ENCODE data around the gene AKR1E2. TPM values are rescaled to one million over a fixed set of nuclear protein-coding genes. Genes with fewer than 3 reads are reported as not detected.
A peak's percentile ranks its signal among the peaks of the same experiment; 100 is the strongest.

AKR1E2 gene
- polyA plus RNA-seq, 3 donors, result 0.45 to 0.74 (median 0.67) TPM

- H3K27me3 Mint-ChIP-seq (ENCODE audit: low read depth in 3 of 3), result peaks cover 0 to 3% (median 0%) of the 10 kb centered on the region in 3 donors
- H3K36me3 Mint-ChIP-seq, result peaks cover 7% of the 10 kb centered on the region in 2 donors
- TF ChIP-seq CTCF (IDR thresholded peaks at IDR 0.05), result no peak
- intact Hi-C loops (cut with micrococcal nuclease), result loop anchor here (2.0 to 10.0 kb wide), 6 partner anchors 27 to 777 kb away; no protein-coding TSS in a partner anchor
- Histone ChIP-seq H4K20me1 (ENCODE audit: insufficient read depth, low read length) (no peaks in the 10 kb centered on the region), H3K4me1 (ENCODE audit: control insufficient read depth in 1 of 2, insufficient read depth in 2 of 2, low read length in 2 of 2) (peaks cover 11 to 27% of the 10 kb centered on the region in 2 donors), H3K9me3 (replicated peaks in 1 of 2; ENCODE audit: control insufficient read depth in 1 of 2, insufficient read depth in 1 of 2, low read length in 2 of 2) (no peaks in the 10 kb centered on the region), H3K79me2 (ENCODE audit: insufficient read depth, low read length) (no peaks in the 10 kb centered on the region), H3K4me2 (replicated peaks; ENCODE audit: extremely low read depth, low read length, poor library complexity, severe bottlenecking) (no peak overlapping the region), H3K36me3 (replicated peaks in 1 of 2; ENCODE audit: control insufficient read depth in 1 of 2, insufficient read depth in 2 of 2, low read length in 2 of 2) (no peaks in the 10 kb centered on the region), H3K4me3 (replicated peaks in 1 of 3; ENCODE audit: low read depth in 2 of 3, low read length in 3 of 3) (no peak overlapping the region), H3K27ac (ENCODE audit: low read depth in 1 of 2, low read length in 2 of 2) (peak overlapping the region in 1 of 2 donors; percentile 63), H3K9ac (ENCODE audit: insufficient read depth, low read length, poor library complexity, severe bottlenecking) (peak overlapping the region; percentile 15), H2AFZ (ENCODE audit: insufficient read depth, low read depth, low read length, poor library complexity, severe bottlenecking) (no peak overlapping the region), H3K27me3 (ENCODE audit: control insufficient read depth in 2 of 2, insufficient read depth in 2 of 2, low read length in 2 of 2) (no peaks in the 10 kb centered on the region)
- H3K9me3 Mint-ChIP-seq, result peaks cover 0 to 3% (median 0%) of the 10 kb centered on the region in 7 donors
- DNase-seq, result peak; percentile 30 to 63 (median 43)
- H3K4me3 Mint-ChIP-seq, result no peak overlapping the region
- H3K27ac Mint-ChIP-seq, result peak overlapping the region; percentile 20 to 88 (median 83)
- peaks cover 28% of the 10 kb centered on the region for H3K4me1 Mint-ChIP-seq
- WGBS (ENCODE audit: insufficient coverage), result 100% methylated on average over 1 of the region's 7 CpGs
Measured at GRCh38 chr10:4847561-4848355, 21.8 kb downstream of the AKR1E2 start.

- no peak overlapping the region for H3K4me3 Mint-ChIP-seq
- no peak for TF ChIP-seq CTCF (IDR thresholded peaks at IDR 0.05)
- H3K27ac Mint-ChIP-seq, result peak overlapping the region; percentile 35 to 88 (median 76)
- H3K27me3 Mint-ChIP-seq (ENCODE audit: low read depth in 3 of 3), result peaks cover 0 to 3% (median 0%) of the 10 kb centered on the region in 3 donors
- Histone ChIP-seq H3K36me3 (replicated peaks in 1 of 2; ENCODE audit: control insufficient read depth in 1 of 2, insufficient read depth in 2 of 2, low read length in 2 of 2) (no peaks in the 10 kb centered on the region), H3K4me1 (ENCODE audit: control insufficient read depth in 1 of 2, insufficient read depth in 2 of 2, low read length in 2 of 2) (peaks cover 11 to 27% of the 10 kb centered on the region in 2 donors), H3K79me2 (ENCODE audit: insufficient read depth, low read length) (no peaks in the 10 kb centered on the region), H3K4me2 (replicated peaks; ENCODE audit: extremely low read depth, low read length, poor library complexity, severe bottlenecking) (no peak overlapping the region), H3K27ac (ENCODE audit: low read depth in 1 of 2, low read length in 2 of 2) (peak overlapping the region in 1 of 2 donors; percentile 63), H3K9me3 (replicated peaks in 1 of 2; ENCODE audit: control insufficient read depth in 1 of 2, insufficient read depth in 1 of 2, low read length in 2 of 2) (no peaks in the 10 kb centered on the region), H3K4me3 (replicated peaks in 1 of 3; ENCODE audit: low read depth in 2 of 3, low read length in 3 of 3) (no peak overlapping the region), H3K9ac (ENCODE audit: insufficient read depth, low read length, poor library complexity, severe bottlenecking) (peak overlapping the region; percentile 15), H3K27me3 (ENCODE audit: control insufficient read depth in 2 of 2, insufficient read depth in 2 of 2, low read length in 2 of 2) (no peaks in the 10 kb centered on the region), H4K20me1 (ENCODE audit: insufficient read depth, low read length) (no peaks in the 10 kb centered on the region), H2AFZ (ENCODE audit: insufficient read depth, low read depth, low read length, poor library complexity, severe bottlenecking) (no peak overlapping the region)
- H3K9me3 Mint-ChIP-seq, result peaks cover 0 to 3% (median 0%) of the 10 kb centered on the region in 7 donors
- intact Hi-C loops (cut with micrococcal nuclease), result loop anchor here (2.0 to 10.0 kb wide), 6 partner anchors 28 to 776 kb away; no protein-coding TSS in a partner anchor
- H3K36me3 Mint-ChIP-seq, result peaks cover 6 to 7% of the 10 kb centered on the region in 2 donors
- DNase-seq, result peak; percentile 49 to 82 (median 58)
- whole genome bisulfite sequencing (ENCODE audit: insufficient coverage), result no CpG with 5 or more reads among the region's 7 CpGs
- peaks cover 28% of the 10 kb centered on the region for H3K4me1 Mint-ChIP-seq
Measured at GRCh38 chr10:4848356-4849041, 22.5 kb downstream of the AKR1E2 start.

Data from CD14-positive monocyte (primary cell).